ENCODE results near the gene CCNE1. TPM values are rescaled to one million over a fixed set of nuclear protein-coding genes. Genes with fewer than 3 reads are reported as not detected.
"Not testable (repeated sequence)": the region's sequence is repeated elsewhere in the genome, so short reads cannot be mapped to it uniquely, and the experiment has no call there.

CCNE1 gene
- total RNA-seq, 1 donor from 2014 or later = 4.1 TPM

- DNase-seq (no peak), ATAC-seq (ENCODE audit: poor library complexity) (no peak)
- intact Hi-C loops (cut with DNase I) = no loop called here
These were observed 3.9 kb upstream of the CCNE1 start for GRCh38 chr19:29807870-29808405.

GRCh38 chr19:29809795-29810503 is 1.8 kb upstream of the CCNE1 start:
- intact Hi-C loops (cut with DNase I) = loop anchor here (2.0 kb wide), 1 partner anchor 35 kb away; no protein-coding TSS in a partner anchor
- no peak for ATAC-seq (ENCODE audit: poor library complexity)
- no peak for DNase-seq

DNA sequence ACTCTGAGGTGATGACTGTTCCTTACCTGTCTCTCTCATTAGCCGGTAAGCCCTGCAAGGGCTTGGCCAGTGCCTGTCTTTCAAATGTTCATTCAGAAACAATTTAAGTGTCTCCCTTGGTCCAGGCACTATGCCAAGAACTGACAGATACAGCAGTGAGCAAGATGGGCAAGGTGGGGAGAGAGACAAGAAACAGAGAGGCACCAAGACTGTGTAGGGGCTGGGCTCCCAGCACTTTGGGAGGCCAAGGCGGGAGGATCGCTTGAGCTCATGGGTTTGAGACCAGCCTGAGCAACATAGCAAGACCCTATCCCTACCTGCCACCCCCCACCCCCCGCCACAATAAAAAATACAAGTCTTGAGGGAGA is 1.3 kb upstream of the CCNE1 start:
- no peak for DNase-seq
- intact Hi-C loops (cut with DNase I) = loop anchor here (2.0 kb wide), 1 partner anchor 34 kb away; no protein-coding TSS in a partner anchor
- ATAC-seq (ENCODE audit: poor library complexity) = peak; percentile 6

- intact Hi-C loops (cut with DNase I) = no loop called here
- ATAC-seq (ENCODE audit: poor library complexity) (no peak), DNase-seq (no peak)
These were observed 489 bp downstream of the CCNE1 start for GRCh38 chr19:29812080-29812880.

DNA sequence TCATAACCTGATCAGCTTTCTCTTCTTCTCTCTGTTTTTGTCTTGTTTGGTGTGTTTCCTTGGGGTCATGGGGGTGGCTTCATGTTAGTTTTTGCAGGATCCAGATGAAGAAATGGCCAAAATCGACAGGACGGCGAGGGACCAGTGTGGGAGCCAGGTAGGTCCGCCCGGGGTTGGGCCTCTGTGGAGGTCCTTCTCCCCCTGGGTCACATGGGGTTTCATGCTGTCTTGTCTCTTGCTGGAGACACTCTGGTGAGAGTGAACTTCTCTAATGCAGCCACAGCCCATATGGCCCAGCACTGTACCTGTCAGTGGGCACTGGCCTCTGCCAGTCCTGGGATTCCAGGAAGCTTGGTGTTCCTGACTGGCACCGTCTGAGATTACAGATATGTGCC is 1.1 kb downstream of the CCNE1 start:
- intact Hi-C loops (cut with DNase I) = no loop called here
- ATAC-seq (ENCODE audit: poor library complexity) = no peak
- DNase-seq = no peak

DNA sequence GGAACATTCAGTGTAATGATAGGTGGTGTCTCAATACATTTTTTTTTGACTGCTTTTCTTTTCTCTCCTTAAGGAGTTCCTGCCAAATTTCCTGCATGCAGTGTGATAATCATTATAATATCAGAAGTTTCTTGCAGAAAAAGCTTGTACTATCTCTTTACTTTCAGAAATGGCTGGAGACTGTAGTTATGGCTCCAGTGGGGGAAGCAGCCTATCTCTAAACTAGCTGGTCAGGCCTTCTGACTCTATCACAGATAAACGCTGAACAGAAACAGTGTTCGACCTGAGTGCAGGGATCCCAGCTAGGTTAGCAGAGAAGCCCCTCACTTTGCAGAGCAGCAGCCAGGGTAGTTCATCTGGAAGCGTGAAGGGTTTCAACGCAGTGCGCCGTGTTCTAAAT is 1.9 kb downstream of the CCNE1 start:
- DNase-seq (no peak), ATAC-seq (ENCODE audit: poor library complexity) (no peak)
- intact Hi-C loops (cut with DNase I) = no loop called here

- intact Hi-C loops (cut with DNase I) = no loop called here
- no peak for DNase-seq
- ATAC-seq (ENCODE audit: poor library complexity) = no peak
These were observed 3.4 kb downstream of the CCNE1 start for GRCh38 chr19:29815231-29815630.

GRCh38 chr19:29817316-29817715 is 5.5 kb downstream of the CCNE1 start:
- ATAC-seq (ENCODE audit: poor library complexity) (no peak), DNase-seq (no peak)
- intact Hi-C loops (cut with DNase I) = no loop called here

DNA sequence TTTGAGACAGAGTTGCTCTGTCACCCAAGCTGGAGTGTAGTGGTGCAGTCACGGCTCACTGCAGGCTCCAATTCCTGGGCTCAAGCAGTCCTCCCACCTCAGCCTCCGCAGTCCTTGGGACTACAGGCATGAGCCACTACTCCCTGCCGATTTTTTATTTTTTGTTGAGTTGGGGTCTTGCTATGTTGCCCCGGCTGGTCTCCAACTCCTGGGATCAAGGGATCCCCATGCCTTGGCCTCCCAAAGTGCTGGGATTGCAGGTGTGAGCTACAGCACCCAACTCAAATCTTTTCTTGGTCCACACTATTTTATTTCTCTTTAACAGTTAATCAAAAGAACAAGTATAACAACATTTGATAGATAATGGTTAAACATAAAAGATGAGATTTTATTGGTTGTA is 7.5 kb downstream of the CCNE1 start:
- ATAC-seq (ENCODE audit: poor library complexity) (no peak), DNase-seq (no peak)
- intact Hi-C loops (cut with DNase I) = no loop called here

- ATAC-seq (ENCODE audit: poor library complexity) (no peak), DNase-seq (no peak)
- intact Hi-C loops (cut with DNase I) = no loop called here
These were observed 8.2 kb downstream of the CCNE1 start for GRCh38 chr19:29819986-29820385.

GRCh38 chr19:29823581-29824330 is 12.0 kb downstream of the CCNE1 start:
- no peak for ATAC-seq (ENCODE audit: poor library complexity)
- no peak for DNase-seq
- intact Hi-C loops (cut with DNase I) = no loop called here

GRCh38 chr19:29825263-29825662 is 13.5 kb downstream of the CCNE1 start:
- ATAC-seq (ENCODE audit: poor library complexity); DNase-seq; intact Hi-C loops (cut with DNase I): not testable (repeated sequence)

GRCh38 chr19:29831041-29831548 is 19.3 kb downstream of the CCNE1 start:
- DNase-seq (no peak), ATAC-seq (ENCODE audit: poor library complexity) (no peak)
- intact Hi-C loops (cut with DNase I) = no loop called here

- ATAC-seq (ENCODE audit: poor library complexity) (no peak), DNase-seq (no peak)
- intact Hi-C loops (cut with DNase I) = no loop called here
These were observed 19.9 kb downstream of the CCNE1 start for GRCh38 chr19:29831686-29832085.

- DNase-seq (no peak), ATAC-seq (ENCODE audit: poor library complexity) (no peak)
- intact Hi-C loops (cut with DNase I) = no loop called here
These were observed 21.0 kb downstream of the CCNE1 start for GRCh38 chr19:29832801-29833200.

GRCh38 chr19:29833614-29834261 is 21.9 kb downstream of the CCNE1 start:
- intact Hi-C loops (cut with DNase I) = no loop called here
- ATAC-seq (ENCODE audit: poor library complexity) = no peak

DNA sequence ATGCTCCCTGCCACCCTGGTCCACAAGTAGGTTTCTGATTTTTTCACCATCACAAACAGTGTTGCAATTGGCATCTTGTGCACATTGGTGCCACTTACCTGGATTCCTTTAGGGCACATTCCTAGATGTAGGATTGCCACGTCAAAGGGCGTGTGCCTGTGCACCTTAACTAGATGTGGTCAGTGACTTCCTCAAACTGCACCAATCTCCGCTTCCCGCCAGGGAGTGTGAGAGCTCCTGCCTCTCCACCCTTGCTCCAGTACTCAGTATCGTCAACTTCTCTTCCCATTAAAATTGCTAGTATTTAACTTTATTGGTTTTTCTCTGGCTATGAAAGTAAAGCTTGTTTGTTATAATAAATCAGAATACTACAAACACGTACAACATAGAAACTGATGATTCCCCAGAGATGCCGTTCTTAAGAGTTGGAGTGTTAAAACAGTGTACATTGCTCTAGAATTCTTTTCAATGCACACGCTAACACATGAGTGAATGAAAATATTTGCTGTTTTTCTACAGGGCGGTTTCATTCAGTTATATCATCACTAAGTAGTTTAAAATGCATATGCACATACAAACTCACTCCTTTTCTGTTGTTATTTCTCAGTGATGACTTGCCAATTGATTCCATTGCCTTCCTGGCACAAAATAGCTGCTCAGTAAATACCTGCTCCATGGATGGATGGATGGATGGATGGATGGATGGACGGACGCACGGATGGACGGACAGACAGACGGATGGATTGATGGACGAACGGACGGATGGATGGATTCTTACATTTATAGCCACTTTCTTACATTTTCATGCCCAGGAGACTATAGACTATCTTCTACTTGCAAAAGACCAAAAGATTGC is 23.4 kb downstream of the CCNE1 start:
- ATAC-seq (ENCODE audit: poor library complexity) (no peak), DNase-seq (no peak)
- intact Hi-C loops (cut with DNase I) = no loop called here

More at GRCh38 chr19:29833614-29834261, 21.9 kb downstream of the CCNE1 start:
- no peak for DNase-seq

- intact Hi-C loops (cut with DNase I) = no loop called here
- no peak for ATAC-seq (ENCODE audit: poor library complexity)
- DNase-seq = no peak
These were observed 24.6 kb downstream of the CCNE1 start for GRCh38 chr19:29836409-29836825.

Measured in Right ventricle myocardium superior (tissue), 1 donor.